Neural cell (in vitro differentiated cells): ENCODE measurements around the gene GRIN1. TPM values are rescaled to one million over a fixed set of nuclear protein-coding genes. Genes with fewer than 3 reads are reported as not detected.

Experiments
- H2AFZ ChIP-seq: fragments of 200-600, 300-800 bp; sonication (generic), shearing (Covaris generic); 2 replicates; pipeline ENCODE4 v1.6.0; 2014; ENCODE audit warnings: low read depth, mild to moderate bottlenecking, antibody characterized with exemption, low read length, moderate library complexity
- H3F3A ChIP-seq: fragments of 200-600 bp; shearing (Covaris generic); 2 replicates; pipeline ENCODE4 v1.6.1; 2016; ENCODE audit warnings: mild to moderate bottlenecking, moderate library complexity, mixed read lengths, antibody characterized with exemption, low read length; ENCODE audit not compliant: insufficient read depth, poor library complexity, severe bottlenecking
- H3K27ac ChIP-seq: fragments of 200-600, 300-800 bp; sonication (generic), shearing (Covaris generic); 2 replicates; pipeline ENCODE4 v1.5.1; 2014; ENCODE audit warnings: mild to moderate bottlenecking, low read length, moderate library complexity
- H3K27me3 ChIP-seq: fragments of 300-800, 200-600 bp; sonication (generic), shearing (Covaris generic); 2 replicates; pipeline ENCODE4 v1.6.0; 2014; ENCODE audit warnings: mild to moderate bottlenecking, low read depth, low read length, moderate library complexity; ENCODE audit not compliant: insufficient read depth
- H3K36me3 ChIP-seq: fragments of 300-800, 200-600 bp; sonication (generic), shearing (Covaris generic); 2 replicates; pipeline ENCODE4 v1.5.1; 2014; ENCODE audit warnings: mild to moderate bottlenecking, antibody characterized with exemption, low read length, moderate library complexity; ENCODE audit not compliant: insufficient read depth
- H3K4me2 ChIP-seq: fragments of 300-800, 200-600 bp; sonication (generic), shearing (Covaris generic); 2 replicates; pipeline ENCODE4 v1.6.0; 2014; ENCODE audit warnings: mild to moderate bottlenecking, low read length
- H3K4me3 ChIP-seq: fragments of 300-800, 200-600 bp; sonication (generic), shearing (Covaris generic); 2 replicates; pipeline ENCODE4 v1.5.1; 2014; ENCODE audit warnings: mild to moderate bottlenecking, low read length, moderate library complexity
- H3K79me2 ChIP-seq: fragments of 200-600 bp; shearing (Covaris generic); replicated peaks from 2 replicates; pipeline ENCODE4 v1.6.0; 2014; ENCODE audit warnings: mild to moderate bottlenecking, low read length, moderate library complexity; ENCODE audit not compliant: insufficient read depth
- H3K9ac ChIP-seq: fragments of 300-800, 200-600 bp; sonication (generic), shearing (Covaris generic); 2 replicates; pipeline ENCODE4 v1.6.1; 2016; ENCODE audit warnings: mild to moderate bottlenecking, low read length, mixed read lengths
- H3K9me2 ChIP-seq: fragments of 200-600 bp; shearing (Covaris generic); 2 replicates; pipeline ENCODE4 v1.6.1; 2016; ENCODE audit warnings: mild to moderate bottlenecking, low read length, mixed read lengths; ENCODE audit not compliant: insufficient read depth
- H3K9me3 ChIP-seq: fragments of 200-600, 300-800 bp; sonication (generic), shearing (Covaris generic); 2 replicates; pipeline ENCODE4 v1.6.1; 2016; ENCODE audit warnings: mild to moderate bottlenecking, mixed run types, low read length, moderate library complexity, mixed read lengths
- H4K20me1 ChIP-seq: fragments of 200-600 bp; shearing (Covaris generic); 2 replicates; pipeline ENCODE4 v1.6.1; 2016; ENCODE audit warnings: mild to moderate bottlenecking, mixed run types; ENCODE audit not compliant: insufficient read depth
- CTCF ChIP-seq: fragments of 450-650 bp; IDR thresholded peaks from 2 replicates; pipeline ENCODE4 v1.5.1; 2014; ENCODE audit warnings: antibody characterized with exemption, mild to moderate bottlenecking, moderate library complexity; ENCODE audit not compliant: poor library complexity, severe bottlenecking
- EP300 ChIP-seq: fragments of 450-650 bp; conservative IDR thresholded peaks from 2 replicates; pipeline ENCODE4 v1.6.1; 2014; ENCODE audit warnings: antibody characterized with exemption, mild to moderate bottlenecking, moderate library complexity; ENCODE audit not compliant: poor library complexity, severe bottlenecking
- EZH2 ChIP-seq: fragments of 200-600, 300-800 bp; shearing (Covaris generic), sonication (generic); IDR thresholded peaks from 2 replicates; pipeline ENCODE4 v1.6.1; 2014; ENCODE audit warnings: antibody characterized with exemption, low read length, borderline replicate concordance, mild to moderate bottlenecking; ENCODE audit not compliant: insufficient read depth, poor library complexity, severe bottlenecking
- MXI1 ChIP-seq: fragments of 450-650 bp; conservative IDR thresholded peaks from 2 replicates; pipeline ENCODE4 v1.6.1; 2014; ENCODE audit warnings: antibody characterized with exemption, mild to moderate bottlenecking; ENCODE audit not compliant: poor library complexity, severe bottlenecking
- POLR2AphosphoS5 ChIP-seq: IDR thresholded peaks from 2 replicates; pipeline ENCODE4 v1.6.1; 2012
- RAD21 ChIP-seq: fragments of 450-650 bp; conservative IDR thresholded peaks from 2 replicates; pipeline ENCODE4 v1.6.1; 2014; ENCODE audit warnings: antibody characterized with exemption, mild to moderate bottlenecking, moderate library complexity
- REST ChIP-seq: IDR thresholded peaks from 2 replicates; pipeline ENCODE4 v1.6.1; 2012; ENCODE audit warnings: borderline replicate concordance
- SMC3 ChIP-seq: fragments of 450-650 bp; conservative IDR thresholded peaks from 2 replicates; pipeline ENCODE4 v1.6.1; 2014; ENCODE audit warnings: antibody characterized with exemption, mild to moderate bottlenecking, moderate library complexity; ENCODE audit not compliant: poor library complexity
- TAF1 ChIP-seq: IDR thresholded peaks from 2 replicates; pipeline ENCODE4 v1.6.1; 2012; ENCODE audit warnings: low read depth
- polyA plus RNA-seq: library from polyadenylated mRNA; depleted of rRNA; stranded (reverse); fragments of >200 nt; gene quantifications from 2 replicates; pipeline ENCODE4 v1.2.3, GENCODE V29; 2014

Gene GRIN1
- polyA plus RNA-seq, 1 donor from 2014 or later: 0.58 TPM

- Histone ChIP-seq H3K36me3 (no peaks in the 10 kb centered on the region), H2AFZ (no peak overlapping the region), H3K9me2 (no peaks in the 10 kb centered on the region), H3K27me3 (no peaks in the 10 kb centered on the region), H3K4me2 (no peak overlapping the region), H3K27ac (no peak overlapping the region), H4K20me1 (no peaks in the 10 kb centered on the region), H3K79me2 (no peaks in the 10 kb centered on the region), H3K9me3 (no peaks in the 10 kb centered on the region), H3K9ac (no peak overlapping the region), H3K4me3 (no peak overlapping the region), H3F3A (no peaks in the 10 kb centered on the region)
- TF ChIP-seq CTCF (no peak), EZH2 (no peak), TAF1 (no peak), RAD21 (no peak), REST (no peak), MXI1 (no peak), POLR2AphosphoS5 (no peak), EP300 (no peak), SMC3 (no peak)
These were observed 56.0 kb downstream of the GRIN1 start for GRCh38 chr9:137194909-137195308.

- H3K27ac ChIP-seq: no peak overlapping the region
- H3K9ac ChIP-seq: no peak overlapping the region
- no peak overlapping the region for H3K4me3 ChIP-seq
- H3K4me2 ChIP-seq: no peak overlapping the region
- H3K79me2 ChIP-seq: no peaks in the 10 kb centered on the region
- H3K36me3 ChIP-seq: no peaks in the 10 kb centered on the region
- H3F3A ChIP-seq: no peaks in the 10 kb centered on the region
- no peaks in the 10 kb centered on the region for H3K9me3 ChIP-seq
- H3K27me3 ChIP-seq: no peaks in the 10 kb centered on the region
- H2AFZ ChIP-seq: no peak overlapping the region
- H3K9me2 ChIP-seq: no peaks in the 10 kb centered on the region
- H4K20me1 ChIP-seq: no peaks in the 10 kb centered on the region
- TF ChIP-seq TAF1 (no peak), REST (no peak), EP300 (no peak), CTCF (no peak), EZH2 (no peak), SMC3 (no peak), POLR2AphosphoS5 (no peak), RAD21 (no peak), MXI1 (no peak)
These were observed 56.7 kb downstream of the GRIN1 start for GRCh38 chr9:137195525-137196220.
